GM19043 (cell line): ENCODE data around the gene DAP3.
"Not testable (repeated sequence)": the region's sequence is repeated elsewhere in the genome, so short reads cannot be mapped to it uniquely, and the experiment has no call there.

Experiments
- ATAC-seq: cut with Tn5 transposase; IDR thresholded peaks from one replicate; pipeline ENCODE4 v1.9.1; 2021; ENCODE audit warnings: low read depth; ENCODE audit not compliant: unreplicated experiment

Gene DAP3

GRCh38 chr1:155680531-155680930, 8.4 kb upstream of the DAP3 start:
- no peak for ATAC-seq

GRCh38 chr1:155681776-155682175, 7.1 kb upstream of the DAP3 start:
- no peak for ATAC-seq

GRCh38 chr1:155687705-155688323, 1.1 kb upstream of the DAP3 start:
- not testable (repeated sequence) for ATAC-seq

GRCh38 chr1:155688324-155689080, 389 bp upstream of the DAP3 start, which contains the start of gene YY1AP1:
YY1AP1 (minus strand) TSS chr1:155688774; CDS start chr1:155680436, 8,338 bp downstream.
- ATAC-seq, result peak; percentile 70

GRCh38 chr1:155691992-155692528, 3.2 kb downstream of the DAP3 start:
- no peak for ATAC-seq

GRCh38 chr1:155694167-155694566, 5.3 kb downstream of the DAP3 start:
- ATAC-seq, result no peak

GRCh38 chr1:155695072-155695471, 6.2 kb downstream of the DAP3 start:
- no peak for ATAC-seq

- ATAC-seq, result no peak
These were observed 6.7 kb downstream of the DAP3 start for GRCh38 chr1:155695608-155696007.

- no peak for ATAC-seq
These were observed 7.6 kb downstream of the DAP3 start for GRCh38 chr1:155696524-155696923.

- ATAC-seq, result no peak
These were observed 8.2 kb downstream of the DAP3 start for GRCh38 chr1:155697046-155697445.

GRCh38 chr1:155697616-155698015, 8.7 kb downstream of the DAP3 start:
- ATAC-seq, result not testable (repeated sequence)

- ATAC-seq, result no peak
These were observed 9.6 kb downstream of the DAP3 start for GRCh38 chr1:155698382-155699038.

- ATAC-seq, result not testable (repeated sequence)
These were observed 10.2 kb downstream of the DAP3 start for GRCh38 chr1:155699062-155699461.

- ATAC-seq, result not testable (repeated sequence)
These were observed 12.8 kb downstream of the DAP3 start for GRCh38 chr1:155701675-155702074.

GRCh38 chr1:155703216-155703615, 14.3 kb downstream of the DAP3 start:
- no peak for ATAC-seq

GRCh38 chr1:155704414-155704813, 15.5 kb downstream of the DAP3 start:
- ATAC-seq, result not testable (repeated sequence)

GRCh38 chr1:155706139-155706538, 17.2 kb downstream of the DAP3 start:
- no peak for ATAC-seq

- no peak for ATAC-seq
These were observed 20.5 kb downstream of the DAP3 start for GRCh38 chr1:155709391-155709790.

- ATAC-seq, result not testable (repeated sequence)
These were observed 22.6 kb downstream of the DAP3 start for GRCh38 chr1:155711457-155711856.

GRCh38 chr1:155712636-155713035, 23.7 kb downstream of the DAP3 start:
- ATAC-seq, result not testable (repeated sequence)

- no peak for ATAC-seq
These were observed 24.2 kb downstream of the DAP3 start for GRCh38 chr1:155713075-155713474.
